ENCODE data around the gene SFI1.

SFI1 gene

GRCh38 chr22:31618057-31618456 is 121.7 kb downstream of the SFI1 start:
- DNase-seq: no peak

GRCh38 chr22:31618471-31619176 is 122.3 kb downstream of the SFI1 start:
- no peak for DNase-seq

- no peak for DNase-seq
Observed at GRCh38 chr22:31619611-31620300, 123.4 kb downstream of the SFI1 start.

- DNase-seq: no peak
Observed at GRCh38 chr22:31620756-31621480, 124.6 kb downstream of the SFI1 start.

GRCh38 chr22:31621507-31622124 is 125.3 kb downstream of the SFI1 start:
- no peak for DNase-seq

GRCh38 chr22:31622980-31623379 is 126.6 kb downstream of the SFI1 start:
- DNase-seq: no peak

GRCh38 chr22:31623592-31624304 is 127.4 kb downstream of the SFI1 start:
- no peak for DNase-seq

- DNase-seq: no peak
Observed at GRCh38 chr22:31625257-31625640, 128.9 kb downstream of the SFI1 start.

GRCh38 chr22:31625661-31626426 is 129.5 kb downstream of the SFI1 start:
- no peak for DNase-seq

- no peak for DNase-seq
Observed at GRCh38 chr22:31626427-31627150, 130.3 kb downstream of the SFI1 start.

GRCh38 chr22:31627223-31627731 is 130.9 kb downstream of the SFI1 start:
- DNase-seq: no peak

- DNase-seq: no peak
Observed at GRCh38 chr22:31628362-31628761, 132.0 kb downstream of the SFI1 start.

- no peak for DNase-seq
Observed at GRCh38 chr22:31628969-31629708, 132.8 kb downstream of the SFI1 start.

- no peak for DNase-seq
Observed at GRCh38 chr22:31629741-31630184, 133.4 kb downstream of the SFI1 start.

GRCh38 chr22:31630331-31631329 is 134.3 kb downstream of the SFI1 start:
- DNase-seq: peak; percentile 78

GRCh38 chr22:31631436-31631835 is 135.1 kb downstream of the SFI1 start:
- DNase-seq: no peak

GRCh38 chr22:31635638-31636306 is 139.4 kb downstream of the SFI1 start:
- DNase-seq: no peak

GRCh38 chr22:31637447-31637890 is 141.1 kb downstream of the SFI1 start:
- peak; percentile 51 for DNase-seq

Data from GF-D8 (cell line).